WTC11 (cell line): ENCODE data around the gene ARVCF.

Source experiments
- GRHL2 ChIP-seq: fragments of 250-450 bp; sonication (Bioruptor Pico); IDR thresholded peaks from 2 replicates; pipeline ENCODE4 v1.8.0; 2022; ENCODE audit warnings: mild to moderate bottlenecking, moderate library complexity; ENCODE audit not compliant: insufficient replicate concordance, severe bottlenecking
- GTF2I ChIP-seq: fragments of 250-450 bp; sonication (Bioruptor Pico); conservative IDR thresholded peaks from 2 replicates; pipeline ENCODE4 v1.4.0; 2021; ENCODE audit warnings: mild to moderate bottlenecking
- MXD4 ChIP-seq: fragments of 250-450 bp; sonication (Bioruptor Pico); IDR thresholded peaks from 2 replicates; pipeline ENCODE4 v1.8.0; 2021; ENCODE audit warnings: mild to moderate bottlenecking, moderate library complexity, borderline replicate concordance
- NFE2L1 ChIP-seq: sonication (generic); formaldehyde crosslinking; IDR thresholded peaks from 2 replicates; pipeline ENCODE4 v1.8.1; 2023; ENCODE audit warnings: missing genetic modification reagents
- TCF7 ChIP-seq: sonication (generic); formaldehyde crosslinking; IDR thresholded peaks from 2 replicates; pipeline ENCODE4 v1.8.0; 2022; ENCODE audit warnings: mild to moderate bottlenecking, low read depth, missing genetic modification reagents, moderate library complexity
- ZNF232 ChIP-seq: sonication (generic); formaldehyde crosslinking; IDR thresholded peaks from 2 replicates; pipeline ENCODE4 v1.8.0; 2022; ENCODE audit warnings: mild to moderate bottlenecking, missing genetic modification reagents
- TF ChIP-seq, protein P1 (sequence below): fragments of 200-600 bp; IDR thresholded peaks from 2 replicates; pipeline ENCODE4 v1.8.0; 2022; ENCODE audit warnings: antibody characterized with exemption

DNA sequence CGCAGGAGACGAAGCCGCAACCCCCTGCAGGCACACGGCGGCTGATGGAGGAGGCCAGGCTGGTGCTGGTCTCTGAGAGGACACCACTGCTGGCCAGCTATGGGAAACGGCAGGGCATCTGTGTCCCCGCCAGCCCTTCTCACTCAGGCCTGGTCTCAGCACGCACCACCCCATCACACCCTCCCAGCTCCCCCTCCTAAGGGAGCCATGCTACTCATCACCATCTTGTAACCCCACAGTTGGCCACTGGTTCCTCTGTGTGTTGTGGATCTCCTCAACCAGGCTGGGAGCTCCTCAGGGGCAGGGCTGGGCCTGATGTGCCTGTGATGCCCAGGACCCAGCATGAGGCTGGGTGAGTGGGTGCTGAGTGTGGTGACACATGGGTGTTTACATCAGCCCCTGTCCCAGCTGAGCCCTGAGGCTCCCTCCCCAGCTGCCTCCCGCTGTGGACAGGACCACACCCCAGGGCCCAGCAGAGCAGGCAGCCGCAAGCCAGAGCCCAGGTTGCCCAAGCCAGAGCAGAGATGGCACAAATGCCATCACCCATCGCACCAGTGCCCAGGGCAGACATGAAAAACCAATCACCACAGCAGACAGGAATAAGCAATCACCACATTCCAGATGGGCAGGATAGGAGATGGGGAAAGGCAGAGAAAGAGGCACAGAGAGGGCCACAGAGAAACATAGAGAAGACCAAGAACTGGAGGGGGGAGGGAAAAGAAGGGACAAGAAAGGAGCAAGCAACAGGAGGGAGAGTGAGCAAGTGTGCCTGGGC is 8.2 kb downstream of the ARVCF start:
- TF ChIP-seq, protein P1, sequence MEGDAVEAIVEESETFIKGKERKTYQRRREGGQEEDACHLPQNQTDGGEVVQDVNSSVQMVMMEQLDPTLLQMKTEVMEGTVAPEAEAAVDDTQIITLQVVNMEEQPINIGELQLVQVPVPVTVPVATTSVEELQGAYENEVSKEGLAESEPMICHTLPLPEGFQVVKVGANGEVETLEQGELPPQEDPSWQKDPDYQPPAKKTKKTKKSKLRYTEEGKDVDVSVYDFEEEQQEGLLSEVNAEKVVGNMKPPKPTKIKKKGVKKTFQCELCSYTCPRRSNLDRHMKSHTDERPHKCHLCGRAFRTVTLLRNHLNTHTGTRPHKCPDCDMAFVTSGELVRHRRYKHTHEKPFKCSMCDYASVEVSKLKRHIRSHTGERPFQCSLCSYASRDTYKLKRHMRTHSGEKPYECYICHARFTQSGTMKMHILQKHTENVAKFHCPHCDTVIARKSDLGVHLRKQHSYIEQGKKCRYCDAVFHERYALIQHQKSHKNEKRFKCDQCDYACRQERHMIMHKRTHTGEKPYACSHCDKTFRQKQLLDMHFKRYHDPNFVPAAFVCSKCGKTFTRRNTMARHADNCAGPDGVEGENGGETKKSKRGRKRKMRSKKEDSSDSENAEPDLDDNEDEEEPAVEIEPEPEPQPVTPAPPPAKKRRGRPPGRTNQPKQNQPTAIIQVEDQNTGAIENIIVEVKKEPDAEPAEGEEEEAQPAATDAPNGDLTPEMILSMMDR: no peak
- TF ChIP-seq ZNF232 (CRISPR knock-in tag): no peak
- no peak for TF ChIP-seq GTF2I (CRISPR knock-in tag)
- no peak for TF ChIP-seq GRHL2
- no peak for TF ChIP-seq MXD4
- TF ChIP-seq TCF7: no peak
- TF ChIP-seq NFE2L1: no peak
